ENCODE measurements around the gene CLINT1. TPM values are rescaled to one million over a fixed set of nuclear protein-coding genes. Genes with fewer than 3 reads are reported as not detected.

The CLINT1 gene
- polyA plus RNA-seq, 4 donors, result 110 to 144 (median 130) TPM

Other genes with a start within 250 kb of the CLINT1 start
- gene SOX30, start 206.7 kb downstream of the CLINT1 start, polyA plus RNA-seq (ENCODE audit: insufficient read length in 4 of 4), result under 1 TPM; 0.39 to 0.79 (median 0.61) TPM
- gene C5orf52, start 187.6 kb downstream of the CLINT1 start, polyA plus RNA-seq (ENCODE audit: insufficient read length in 4 of 4), result not detected
- 10 to 100 TPM; 24.2 to 32.9 (median 24.9) TPM for gene THG1L, start 127.7 kb downstream of the CLINT1 start, polyA plus RNA-seq (ENCODE audit: insufficient read length in 4 of 4)
- 1 to 10 TPM; 7.4 to 8.6 (median 7.8) TPM for gene LSM11, start 115.4 kb downstream of the CLINT1 start, polyA plus RNA-seq (ENCODE audit: insufficient read length in 4 of 4)

Data from left renal cortex interstitium (tissue), 4 donors.